Activated T-cell treated with anti-CD3 and anti-CD28 coated beads, Interleukin-2, amount 50 U/mL, for 72 hours (primary cell): ENCODE results near the gene FBXW10. TPM values are rescaled to one million over a fixed set of nuclear protein-coding genes. Genes with fewer than 3 reads are reported as not detected.
"Not testable (repeated sequence)": the region's sequence is repeated elsewhere in the genome, so short reads cannot be mapped to it uniquely, and the experiment has no call there.

Source experiments
- ATAC-seq, 2 donors: fragments of 150-1000 bp; cut with Tn5 transposase; replicated peaks in 1 of 2; 2 replicates each; pipeline ENCODE4 v1.10.0; 2021; ENCODE audit warnings: moderate library complexity in 2 of 2, mild to moderate bottlenecking in 1 of 2
- DNase-seq, 2 donors: peaks; one replicate each; pipeline ENCODE4 v3.0.0; 2021 to 2022; ENCODE audit warnings: mixed read lengths in 1 of 2
- H3K27ac Mint-ChIP-seq: one replicate; pipeline ENCODE4 v1.8.0; 2022; ENCODE audit warnings: mild to moderate bottlenecking, moderate library complexity, mixed read lengths
- H3K27me3 Mint-ChIP-seq: one replicate; pipeline ENCODE4 v1.8.0; 2022; ENCODE audit warnings: low read depth, mixed read lengths
- H3K36me3 Mint-ChIP-seq, 2 donors: one replicate each; pipeline ENCODE4 v1.8.0; 2022; ENCODE audit warnings: mixed read lengths in 2 of 2, mild to moderate bottlenecking in 1 of 2; ENCODE audit not compliant: insufficient read depth in 2 of 2
- H3K4me1 Mint-ChIP-seq: one replicate; pipeline ENCODE4 v1.8.0; 2022; ENCODE audit warnings: low read depth, mixed read lengths
- H3K4me3 Mint-ChIP-seq, 2 donors: one replicate each; pipeline ENCODE4 v1.8.0; 2022; ENCODE audit warnings: mild to moderate bottlenecking in 2 of 2, mixed read lengths in 2 of 2, moderate library complexity in 2 of 2
- H3K9me3 Mint-ChIP-seq, 2 donors: one replicate each; pipeline ENCODE4 v1.8.0; 2022; ENCODE audit warnings: mixed read lengths in 2 of 2
- total RNA-seq, 2 donors: library from RNA; stranded (reverse); gene quantifications; one replicate each; pipeline ENCODE4 v1.2.3, GENCODE V29; 2022

FBXW10 gene, protein sequence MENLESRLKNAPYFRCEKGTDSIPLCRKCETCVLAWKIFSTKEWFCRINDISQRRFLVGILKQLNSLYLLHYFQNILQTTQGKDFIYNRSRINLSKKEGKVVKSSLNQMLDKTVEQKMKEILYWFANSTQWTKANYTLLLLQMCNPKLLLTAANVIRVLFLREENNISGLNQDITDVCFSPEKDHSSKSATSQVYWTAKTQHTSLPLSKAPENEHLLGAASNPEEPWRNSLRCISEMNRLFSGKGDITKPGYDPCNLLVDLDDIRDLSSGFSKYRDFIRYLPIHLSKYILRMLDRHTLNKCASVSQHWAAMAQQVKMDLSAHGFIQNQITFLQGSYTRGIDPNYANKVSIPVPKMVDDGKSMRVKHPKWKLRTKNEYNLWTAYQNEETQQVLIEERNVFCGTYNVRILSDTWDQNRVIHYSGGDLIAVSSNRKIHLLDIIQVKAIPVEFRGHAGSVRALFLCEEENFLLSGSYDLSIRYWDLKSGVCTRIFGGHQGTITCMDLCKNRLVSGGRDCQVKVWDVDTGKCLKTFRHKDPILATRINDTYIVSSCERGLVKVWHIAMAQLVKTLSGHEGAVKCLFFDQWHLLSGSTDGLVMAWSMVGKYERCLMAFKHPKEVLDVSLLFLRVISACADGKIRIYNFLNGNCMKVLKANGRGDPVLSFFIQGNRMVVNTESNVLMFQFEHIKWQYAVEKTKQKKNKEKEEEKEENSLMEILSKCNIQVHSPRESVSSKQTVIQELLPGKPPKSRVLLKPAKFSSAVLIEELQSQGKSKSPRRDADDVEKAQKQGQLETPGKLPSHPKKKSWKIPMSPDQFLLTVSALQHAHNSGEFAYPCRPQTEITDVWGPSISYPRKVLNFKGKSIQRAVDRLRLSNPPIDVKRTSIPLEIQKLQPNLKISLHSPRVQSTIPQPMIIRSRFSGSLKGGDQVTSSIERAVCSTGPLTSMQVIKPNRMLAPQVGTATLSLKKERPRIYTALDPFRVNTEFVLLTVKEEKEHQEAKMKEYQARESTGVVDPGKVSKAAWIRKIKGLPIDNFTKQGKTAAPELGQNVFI
- total RNA-seq, result under 1 TPM; 0.07 TPM

- not testable (repeated sequence) for H3K27me3 Mint-ChIP-seq, H3K36me3 Mint-ChIP-seq, H3K27ac Mint-ChIP-seq, DNase-seq, H3K4me3 Mint-ChIP-seq, ATAC-seq, H3K9me3 Mint-ChIP-seq, H3K4me1 Mint-ChIP-seq
These were observed at the start of gene FBXW10 for GRCh38 chr17:18743699-18744421. FBXW10 (plus strand) TSS chr17:18744054; CDS start chr17:18744245, 191 bp downstream.

GRCh38 chr17:18695143-18695542 is 48.7 kb upstream of the FBXW10 start:
- H3K4me1 Mint-ChIP-seq, result peaks cover 27% of the 10 kb centered on the region
- not testable (repeated sequence) for ATAC-seq, H3K27me3 Mint-ChIP-seq

DNA sequence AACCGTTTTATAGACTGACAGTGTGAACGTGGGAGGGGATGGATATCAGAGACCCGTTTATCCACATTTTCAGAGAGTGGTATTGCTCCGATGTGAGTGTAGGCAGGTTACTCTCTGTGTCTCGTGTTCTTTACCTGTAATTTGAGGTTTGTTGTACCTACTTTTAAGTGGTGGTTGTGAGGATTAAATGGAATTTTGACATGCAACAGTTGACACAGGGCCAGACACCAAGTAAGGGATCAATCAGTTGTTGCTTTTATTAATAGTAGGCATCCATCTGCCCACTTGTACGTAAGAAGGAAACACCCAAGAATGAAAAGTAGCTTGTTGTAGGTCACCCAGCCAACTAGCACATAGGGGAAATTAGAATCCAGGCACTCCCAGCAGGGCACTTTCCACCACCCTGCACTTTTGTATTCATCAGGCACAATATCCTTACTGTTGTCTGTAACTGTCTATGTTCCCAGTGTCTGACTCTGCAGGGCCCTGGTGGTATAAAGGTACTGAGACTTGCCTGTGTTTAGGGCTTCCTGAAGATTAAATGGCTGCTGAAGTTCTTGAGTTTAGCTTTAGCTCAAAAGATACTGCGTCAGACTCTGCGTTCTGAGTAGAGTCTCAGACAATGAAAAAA is 45.3 kb upstream of the FBXW10 start:
- Mint-ChIP-seq H3K4me3 (peak overlapping the region; percentile 93 to 97), H3K4me1 (peaks cover 27% of the 10 kb centered on the region)
- not testable (repeated sequence) for ATAC-seq, H3K27ac Mint-ChIP-seq, DNase-seq, H3K9me3 Mint-ChIP-seq, H3K36me3 Mint-ChIP-seq, H3K27me3 Mint-ChIP-seq

More at GRCh38 chr17:18695143-18695542, 48.7 kb upstream of the FBXW10 start:
- H3K27ac Mint-ChIP-seq, DNase-seq, H3K9me3 Mint-ChIP-seq, H3K4me3 Mint-ChIP-seq, H3K36me3 Mint-ChIP-seq: not testable (repeated sequence)

DNA sequence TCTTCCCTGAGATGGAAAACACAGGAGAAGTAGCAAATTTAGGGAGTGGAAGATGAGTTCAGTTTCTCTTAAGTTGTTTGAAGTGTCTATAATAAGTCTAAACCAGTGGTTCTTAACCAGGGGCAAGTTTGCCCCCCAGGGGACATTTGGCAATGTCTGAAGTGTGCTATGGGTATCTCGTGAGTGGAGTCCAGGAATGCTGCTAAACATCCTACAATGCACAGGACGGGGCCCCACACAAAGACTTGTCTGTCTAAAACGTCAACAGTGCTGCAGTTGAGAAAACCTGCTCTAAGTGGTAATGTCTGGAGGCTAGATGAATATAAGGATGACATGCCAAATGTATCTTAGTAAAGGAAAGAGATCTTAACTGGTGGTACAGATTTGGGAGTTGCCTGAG is 37.9 kb upstream of the FBXW10 start:
- not testable (repeated sequence) for H3K4me3 Mint-ChIP-seq, H3K4me1 Mint-ChIP-seq, H3K27ac Mint-ChIP-seq, H3K9me3 Mint-ChIP-seq, DNase-seq, ATAC-seq, H3K36me3 Mint-ChIP-seq, H3K27me3 Mint-ChIP-seq

- not testable (repeated sequence) for H3K9me3 Mint-ChIP-seq, ATAC-seq, H3K4me1 Mint-ChIP-seq, H3K27me3 Mint-ChIP-seq, H3K36me3 Mint-ChIP-seq, H3K4me3 Mint-ChIP-seq, DNase-seq, H3K27ac Mint-ChIP-seq
These were observed 35.6 kb upstream of the FBXW10 start for GRCh38 chr17:18708215-18708614.

DNA sequence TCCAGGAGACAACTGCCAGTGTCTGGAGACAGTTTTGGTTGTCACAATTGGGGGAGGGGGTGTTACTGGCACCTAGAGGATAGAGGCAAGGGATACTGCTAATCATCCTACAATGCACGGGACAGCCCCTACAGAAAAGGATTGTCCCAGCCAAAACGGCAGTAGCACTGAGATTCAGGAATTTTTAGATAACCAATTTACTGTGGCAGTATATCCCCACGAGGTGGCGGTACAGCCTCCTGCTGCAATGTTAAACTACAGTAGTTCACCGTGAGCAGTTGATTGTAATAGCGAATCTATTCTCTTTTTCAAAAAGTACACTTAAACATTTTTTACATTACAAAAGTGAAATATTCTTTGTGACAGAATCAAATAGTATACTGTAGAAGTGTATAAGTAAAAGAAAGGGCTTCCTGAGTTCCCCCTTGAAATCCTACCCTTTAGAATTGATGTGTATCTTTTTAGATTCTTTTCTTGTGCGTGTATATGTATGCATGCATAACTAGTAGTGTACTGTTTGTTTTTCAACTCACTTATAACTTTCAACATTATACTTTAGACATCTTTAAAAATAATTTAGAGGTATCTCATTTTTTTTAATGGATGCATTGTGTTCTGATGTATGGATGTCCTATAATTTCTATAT is 31.4 kb upstream of the FBXW10 start:
- peak; percentile 60 to 62 for ATAC-seq
- not testable (repeated sequence) for H3K9me3 Mint-ChIP-seq, H3K4me1 Mint-ChIP-seq, H3K27ac Mint-ChIP-seq, H3K27me3 Mint-ChIP-seq, H3K4me3 Mint-ChIP-seq, H3K36me3 Mint-ChIP-seq
- peak; percentile 59 to 63 for DNase-seq

- H3K27me3 Mint-ChIP-seq, H3K27ac Mint-ChIP-seq, H3K9me3 Mint-ChIP-seq, H3K4me3 Mint-ChIP-seq, H3K4me1 Mint-ChIP-seq, DNase-seq, ATAC-seq, H3K36me3 Mint-ChIP-seq: not testable (repeated sequence)
These were observed 25.0 kb upstream of the FBXW10 start for GRCh38 chr17:18718643-18719427.

GRCh38 chr17:18719428-18720110 is 24.3 kb upstream of the FBXW10 start:
- H3K36me3 Mint-ChIP-seq, H3K9me3 Mint-ChIP-seq, H3K4me3 Mint-ChIP-seq, ATAC-seq, DNase-seq, H3K4me1 Mint-ChIP-seq, H3K27me3 Mint-ChIP-seq, H3K27ac Mint-ChIP-seq: not testable (repeated sequence)

- H3K4me3 Mint-ChIP-seq, DNase-seq, H3K27me3 Mint-ChIP-seq, H3K4me1 Mint-ChIP-seq, H3K27ac Mint-ChIP-seq, H3K36me3 Mint-ChIP-seq, ATAC-seq, H3K9me3 Mint-ChIP-seq: not testable (repeated sequence)
These were observed 21.9 kb upstream of the FBXW10 start for GRCh38 chr17:18721775-18722547.

DNA sequence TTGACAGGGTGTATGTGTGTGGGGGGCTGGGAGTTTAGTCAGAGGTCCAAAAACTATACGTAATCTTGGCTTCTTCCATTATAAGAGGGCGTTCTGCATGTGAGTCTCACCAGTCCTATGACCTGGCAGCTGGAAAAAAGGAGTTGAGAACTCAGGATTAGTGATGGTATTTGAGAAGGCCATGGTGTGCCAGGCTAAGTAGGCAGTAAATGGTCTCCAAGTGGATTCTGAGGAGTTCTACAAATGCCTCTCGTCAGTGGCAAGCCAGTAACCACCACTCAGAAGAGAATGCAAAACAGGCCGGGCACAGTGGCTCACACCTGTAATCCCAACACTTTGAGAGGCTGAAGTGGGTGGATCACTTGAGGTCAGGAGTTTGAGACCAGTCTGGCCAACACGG is 21.2 kb upstream of the FBXW10 start:
- H3K4me1 Mint-ChIP-seq, H3K4me3 Mint-ChIP-seq, H3K27me3 Mint-ChIP-seq, DNase-seq, ATAC-seq, H3K36me3 Mint-ChIP-seq, H3K27ac Mint-ChIP-seq, H3K9me3 Mint-ChIP-seq: not testable (repeated sequence)
